H1 (cell line): ENCODE results near the gene FANCE.

ENCODE experiments used
- CTCF ChIP-seq, 3 experiments: IDR thresholded peaks; 1 replicate in 2 of 3; 2 replicates in 1 of 3; pipeline versions ENCODE4 v1.5.1 to v1.6.1; 2011; ENCODE audit warnings: low read length in 3 of 3, mild to moderate bottlenecking in 3 of 3, inconsistent platforms in 2 of 3, low read depth in 1 of 3, moderate library complexity in 1 of 3; ENCODE audit not compliant: insufficient read depth in 1 of 3; ENCODE audit errors: control extremely low read depth in 1 of 3
- GABPA ChIP-seq: IDR thresholded peaks from 2 replicates; pipeline ENCODE4 v1.6.1; 2011; ENCODE audit warnings: mild to moderate bottlenecking, low read length, moderate library complexity, borderline replicate concordance; ENCODE audit not compliant: insufficient read depth
- JUN ChIP-seq: IDR thresholded peaks from 2 replicates; pipeline ENCODE4 v1.6.1; 2011; ENCODE audit warnings: low read depth, mild to moderate bottlenecking, improper control_type of control experiment, low read length
- JUND ChIP-seq: IDR thresholded peaks from 2 replicates; pipeline ENCODE4 v1.6.1; 2011; ENCODE audit warnings: mild to moderate bottlenecking, improper control_type of control experiment, low read length
- KDM1A ChIP-seq: fragments of 200-600, 300-600 bp; sonication (generic); IDR thresholded peaks from 2 replicates; pipeline ENCODE4 v1.7.1; 2016; ENCODE audit warnings: mild to moderate bottlenecking, low read length, borderline replicate concordance
- MAX ChIP-seq: IDR thresholded peaks from 2 replicates; pipeline ENCODE4 v1.6.1; 2012; ENCODE audit warnings: inconsistent platforms

GRCh38 chr6:35439308-35439707, 12.8 kb upstream of the FANCE start:
- TF ChIP-seq CTCF (IDR thresholded peaks at IDR 0.05; ENCODE audit: control extremely low read depth in 1 of 3, insufficient read depth in 1 of 3, low read depth in 1 of 3, low read length in 3 of 3) = peak in 1 of 3 experiments; percentile 18; a peak in 1 of 4 replicates
- no peak for TF ChIP-seq JUN
- TF ChIP-seq KDM1A = no peak
- no peak for TF ChIP-seq JUND
- no peak for TF ChIP-seq MAX
- TF ChIP-seq GABPA = no peak
